Bronchial epithelial cell (primary cell): ENCODE measurements around the gene RBMS1. TPM values are rescaled to one million over a fixed set of nuclear protein-coding genes. Genes with fewer than 3 reads are reported as not detected.
A peak's percentile ranks its signal among the peaks of the same experiment; 100 is the strongest.

ENCODE experiments used
- DNase-seq: peaks from one replicate; pipeline ENCODE4 v3.0.0-alpha.2; 2010; ENCODE audit warnings: low read depth
- FAIRE-seq: peaks from 2 replicates; lab custom pipeline; 2011; peaks lifted over from hg19 to GRCh38; lab: Jason Lieb, UNC
- H3K27me3 ChIP-seq: 2 replicates; pipeline ENCODE4 v1.5.1; 2011; ENCODE audit warnings: low read length; ENCODE audit not compliant: control insufficient read depth, insufficient read depth
- H3K36me3 ChIP-seq: 2 replicates; pipeline ENCODE4 v1.5.1; 2011; ENCODE audit warnings: low read length; ENCODE audit not compliant: control insufficient read depth, insufficient read depth
- H3K4me3 ChIP-seq: 2 replicates; pipeline ENCODE4 v1.5.1; 2011; ENCODE audit warnings: mild to moderate bottlenecking, low read depth, low read length, control low read depth
- CTCF ChIP-seq: IDR thresholded peaks from 2 replicates; pipeline ENCODE4 v1.5.1; 2011; ENCODE audit warnings: mild to moderate bottlenecking, moderate library complexity, low read length, control low read depth, inconsistent platforms; ENCODE audit not compliant: insufficient read depth, severe bottlenecking
- total RNA-seq: library from RNA; depleted of rRNA; stranded (reverse); fragments of >200 nt; gene quantifications from 2 replicates; pipeline ENCODE4 v1.2.1, GENCODE V29; 2014

Gene RBMS1
- total RNA-seq, 1 donor from 2014 or later = 30.0 TPM

GRCh38 chr2:160474891-160475787 is 18.5 kb downstream of the RBMS1 start:
- DNase-seq (peak; percentile 28), FAIRE-seq (peak; percentile 18)
- Histone ChIP-seq H3K36me3 (no peaks in the 10 kb centered on the region), H3K4me3 (no peak overlapping the region), H3K27me3 (no peaks in the 10 kb centered on the region)
- no peak for TF ChIP-seq CTCF

DNA sequence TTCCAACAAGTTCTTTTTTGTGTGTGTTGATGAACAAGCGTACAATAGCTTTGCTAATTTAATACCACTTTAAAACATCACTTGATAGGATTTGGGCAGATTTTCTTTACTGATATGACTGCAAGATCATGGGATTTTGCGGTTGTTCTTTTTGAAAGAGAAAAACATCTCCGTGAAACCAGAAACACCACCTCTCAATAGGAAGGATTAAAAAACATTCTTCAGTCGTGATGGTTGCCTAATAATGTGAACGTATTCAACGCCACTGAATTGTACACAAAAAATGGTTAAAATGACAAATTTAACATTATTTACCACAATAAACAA is 19.3 kb downstream of the RBMS1 start:
- peak; percentile 50 for DNase-seq
- H3K4me3 ChIP-seq = no peak overlapping the region
- H3K36me3 ChIP-seq = no peaks in the 10 kb centered on the region
- no peak for FAIRE-seq
- no peak for TF ChIP-seq CTCF
- no peaks in the 10 kb centered on the region for H3K27me3 ChIP-seq

- no peak for FAIRE-seq
Observed at GRCh38 chr2:160473468-160474318, 19.9 kb downstream of the RBMS1 start.

DNA sequence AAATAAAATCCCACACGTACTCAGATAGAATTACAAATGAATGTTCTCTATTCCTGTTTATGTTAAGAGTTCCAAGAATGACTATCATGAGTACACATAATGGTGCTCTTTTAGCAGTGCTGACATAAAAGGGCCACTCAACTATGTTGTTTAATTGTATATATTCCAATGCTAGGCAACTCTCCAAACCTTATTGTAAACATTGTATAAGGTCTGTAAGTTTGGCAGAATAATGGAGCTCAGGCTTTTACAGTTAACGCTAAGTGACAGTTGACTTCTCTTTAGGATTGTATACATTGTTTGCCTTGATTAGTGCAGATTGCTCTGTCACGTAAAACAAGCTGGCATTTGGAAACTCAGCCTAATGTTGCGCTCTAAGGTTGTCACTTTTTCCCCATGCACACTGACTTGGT is 20.8 kb downstream of the RBMS1 start:
- H3K4me3 ChIP-seq = no peak overlapping the region
- no peaks in the 10 kb centered on the region for H3K27me3 ChIP-seq
- no peak for FAIRE-seq
- TF ChIP-seq CTCF = no peak
- H3K36me3 ChIP-seq = no peaks in the 10 kb centered on the region
- DNase-seq = peak; percentile 41

More at GRCh38 chr2:160473468-160474318, 19.9 kb downstream of the RBMS1 start:
- no peaks in the 10 kb centered on the region for H3K27me3 ChIP-seq
- TF ChIP-seq CTCF = no peak
- no peak overlapping the region for H3K4me3 ChIP-seq
- H3K36me3 ChIP-seq = no peaks in the 10 kb centered on the region
- no peak for DNase-seq

- H3K4me3 ChIP-seq = no peak overlapping the region
- TF ChIP-seq CTCF = no peak
- no peaks in the 10 kb centered on the region for H3K36me3 ChIP-seq
- FAIRE-seq (no peak), DNase-seq (no peak)
- no peaks in the 10 kb centered on the region for H3K27me3 ChIP-seq
Observed at GRCh38 chr2:160471950-160472349, 21.7 kb downstream of the RBMS1 start.
